OCI-LY1 (cell line): ENCODE results near the gene RETN.

Experiments used
- H2AFZ ChIP-seq: fragments of 200-600 bp; sonication (generic), shearing (Covaris generic); 2 replicates; pipeline ENCODE4 v1.6.0; 2014; ENCODE audit warnings: antibody characterized with exemption, mild to moderate bottlenecking, low read length
- H3F3A ChIP-seq: fragments of 200-600 bp; sonication (generic), shearing (Covaris generic); 2 replicates; pipeline ENCODE4 v1.6.0; 2014; ENCODE audit warnings: mild to moderate bottlenecking, antibody characterized with exemption, low read length, moderate library complexity; ENCODE audit not compliant: insufficient read depth
- H3K27ac ChIP-seq: fragments of 200-600 bp; sonication (generic); 2 replicates; pipeline ENCODE4 v1.5.1; 2014; ENCODE audit warnings: low read length, mixed run types, mild to moderate bottlenecking, low read depth; ENCODE audit not compliant: poor library complexity, severe bottlenecking
- H3K27me3 ChIP-seq: fragments of 200-600 bp; sonication (generic); 2 replicates; pipeline ENCODE4 v1.6.0; 2014; ENCODE audit warnings: antibody characterized with exemption, mild to moderate bottlenecking, low read length, moderate library complexity; ENCODE audit not compliant: insufficient read depth
- H3K36me3 ChIP-seq: fragments of 200-600 bp; sonication (generic); 2 replicates; pipeline ENCODE4 v1.6.1; 2014; ENCODE audit warnings: mild to moderate bottlenecking, antibody characterized with exemption, low read length, moderate library complexity, mixed read lengths; ENCODE audit not compliant: insufficient read depth
- H3K4me1 ChIP-seq: fragments of 200-600 bp; sonication (generic); 2 replicates; pipeline ENCODE4 v1.5.1; 2014; ENCODE audit warnings: mild to moderate bottlenecking, low read length, moderate library complexity; ENCODE audit not compliant: insufficient read depth, severe bottlenecking
- H3K4me2 ChIP-seq: fragments of 200-600 bp; sonication (generic), shearing (Covaris generic); 2 replicates; pipeline ENCODE4 v1.6.1; 2014; ENCODE audit warnings: low read length
- H3K4me3 ChIP-seq: fragments of 200-600 bp; sonication (generic); 2 replicates; pipeline ENCODE4 v1.5.1; 2014; ENCODE audit warnings: low read length, low read depth, mild to moderate bottlenecking, mixed read lengths; ENCODE audit not compliant: poor library complexity, severe bottlenecking
- H3K79me2 ChIP-seq: fragments of 200-600 bp; shearing (Covaris generic); 2 replicates; pipeline ENCODE4 v1.6.1; 2016; ENCODE audit warnings: mixed run types, low read length, mixed read lengths; ENCODE audit not compliant: insufficient read depth
- H3K9ac ChIP-seq: fragments of 200-600 bp; sonication (generic), shearing (Covaris generic); 2 replicates; pipeline ENCODE4 v1.6.1; 2014; ENCODE audit warnings: mild to moderate bottlenecking, low read length, mixed read lengths
- H3K9me2 ChIP-seq: fragments of 200-600 bp; sonication (generic), shearing (Covaris generic); 2 replicates; pipeline ENCODE4 v1.6.1; 2014; ENCODE audit warnings: low read depth, mild to moderate bottlenecking, low read length, mixed read lengths
- H3K9me3 ChIP-seq: fragments of 200-600 bp; shearing (Covaris generic); 2 replicates; pipeline ENCODE4 v1.6.1; 2014; ENCODE audit warnings: low read length, mixed read lengths
- H4K20me1 ChIP-seq: fragments of 200-600 bp; sonication (generic), shearing (Covaris generic); 2 replicates; pipeline ENCODE4 v1.6.0; 2016; ENCODE audit warnings: mild to moderate bottlenecking, low read length; ENCODE audit not compliant: insufficient read depth
- CTCF ChIP-seq: fragments of 200-600 bp; sonication (generic), shearing (Covaris generic); IDR thresholded peaks from 2 replicates; pipeline ENCODE4 v1.5.1; 2017; ENCODE audit warnings: mild to moderate bottlenecking, antibody characterized with exemption, low read length, moderate library complexity, mixed read lengths
- EZH2 ChIP-seq: fragments of 200-600 bp; sonication (generic), shearing (Covaris generic); IDR thresholded peaks from 2 replicates; pipeline ENCODE4 v1.8.0; 2017; ENCODE audit warnings: borderline replicate concordance, mixed run types, mild to moderate bottlenecking, antibody characterized with exemption, low read length, moderate library complexity, mixed read lengths

RETN gene

DNA sequence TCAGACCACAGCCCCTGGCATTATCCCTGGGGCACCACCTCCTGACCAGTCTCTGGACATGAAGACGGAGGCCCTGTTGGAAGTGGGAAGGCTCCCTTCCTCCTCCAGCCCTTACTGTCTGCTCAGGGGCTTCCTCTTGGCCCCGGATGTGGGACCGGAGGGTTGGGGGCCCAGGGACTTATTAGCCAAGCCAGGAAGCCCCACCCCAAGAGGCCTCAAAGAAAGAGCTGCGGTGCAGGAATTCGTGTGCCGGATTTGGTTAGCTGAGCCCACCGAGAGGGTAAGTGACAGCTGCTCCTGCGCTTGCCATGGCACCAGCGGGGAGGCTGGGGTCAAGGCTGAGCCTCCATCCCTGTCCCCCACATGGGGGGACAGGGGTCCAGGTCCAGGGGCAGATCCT lies at the start of gene RETN:
RETN (plus strand) TSS at position 208 of the 400 bp plus-strand sequence. CDS start 278 bp downstream, outside the sequence.
- H3K27me3 ChIP-seq, result peaks cover 8% of the 10 kb centered on the region
- no peaks in the 10 kb centered on the region for H3K9me2 ChIP-seq
- H3K27ac ChIP-seq, result no peak within 1 kb of the TSS
- H3K9ac ChIP-seq, result no peak within 1 kb of the TSS
- H3K9me3 ChIP-seq, result no peaks in the 10 kb centered on the region
- H3F3A ChIP-seq, result no peaks in the 10 kb centered on the region
- TF ChIP-seq CTCF (no peak), EZH2 (no peak)
- H3K4me2 ChIP-seq, result no peak within 1 kb of the TSS
- no peaks in the 10 kb centered on the region for H3K79me2 ChIP-seq
- no peaks in the 10 kb centered on the region for H3K36me3 ChIP-seq
- no peaks in the 10 kb centered on the region for H4K20me1 ChIP-seq
- H3K4me1 ChIP-seq, result peaks cover 8% of the 10 kb centered on the region
- H2AFZ ChIP-seq, result no peak within 1 kb of the TSS
- no peak within 1 kb of the TSS for H3K4me3 ChIP-seq

GRCh38 chr19:7619671-7620441 lies 49.0 kb upstream of the RETN start:
- Histone ChIP-seq H3K4me1 (no peaks in the 10 kb centered on the region), H3K79me2 (no peaks in the 10 kb centered on the region), H3K9ac (no peak overlapping the region), H3K9me3 (no peaks in the 10 kb centered on the region), H3K9me2 (no peaks in the 10 kb centered on the region), H3K27ac (no peak overlapping the region), H3F3A (no peaks in the 10 kb centered on the region), H3K4me2 (no peak overlapping the region), H3K4me3 (no peak overlapping the region), H2AFZ (no peak overlapping the region), H3K27me3 (no peaks in the 10 kb centered on the region), H3K36me3 (peaks cover 41% of the 10 kb centered on the region; the same call in 1 of the 2 replicates), H4K20me1 (no peaks in the 10 kb centered on the region)
- no peak for TF ChIP-seq EZH2
- TF ChIP-seq CTCF, result no peak

- Histone ChIP-seq H3K4me3 (no peak overlapping the region), H3K4me2 (no peak overlapping the region), H3K79me2 (no peaks in the 10 kb centered on the region), H4K20me1 (no peaks in the 10 kb centered on the region), H3K9me2 (no peaks in the 10 kb centered on the region), H3K9ac (no peak overlapping the region), H3K27me3 (no peaks in the 10 kb centered on the region), H3K36me3 (peaks cover 44% of the 10 kb centered on the region), H2AFZ (no peak overlapping the region), H3K9me3 (no peaks in the 10 kb centered on the region), H3K4me1 (no peaks in the 10 kb centered on the region), H3F3A (no peaks in the 10 kb centered on the region), H3K27ac (no peak overlapping the region)
- no peak for TF ChIP-seq CTCF
- TF ChIP-seq EZH2, result no peak
Measured at GRCh38 chr19:7620442-7621412, 48.1 kb upstream of the RETN start.
